Osteocyte (in vitro differentiated cells): ENCODE results near the gene VAV3. TPM values are rescaled to one million over a fixed set of nuclear protein-coding genes. Genes with fewer than 3 reads are reported as not detected.

Experiments
- DNase-seq: peaks from one replicate; pipeline ENCODE4 v3.0.0; 2021; ENCODE audit warnings: mixed read lengths; ENCODE audit not compliant: unreplicated experiment; ENCODE audit errors: extremely low spot score
- H3K27ac Mint-ChIP-seq: one replicate; pipeline ENCODE4 v1.8.0; 2021; ENCODE audit warnings: mild to moderate bottlenecking, mixed read lengths; ENCODE audit not compliant: unreplicated experiment
- H3K27me3 Mint-ChIP-seq: one replicate; pipeline ENCODE4 v1.8.0; 2021; ENCODE audit warnings: mixed read lengths; ENCODE audit not compliant: unreplicated experiment
- H3K36me3 Mint-ChIP-seq: one replicate; pipeline ENCODE4 v1.8.0; 2021; ENCODE audit warnings: mixed read lengths; ENCODE audit not compliant: unreplicated experiment
- H3K4me1 Mint-ChIP-seq: one replicate; pipeline ENCODE4 v1.8.0; 2021; ENCODE audit warnings: mixed read lengths; ENCODE audit not compliant: unreplicated experiment
- H3K4me3 Mint-ChIP-seq: one replicate; pipeline ENCODE4 v1.8.0; 2021; ENCODE audit warnings: mild to moderate bottlenecking, moderate library complexity, mixed read lengths; ENCODE audit not compliant: unreplicated experiment
- H3K9me3 Mint-ChIP-seq: one replicate; pipeline ENCODE4 v1.8.0; 2021; ENCODE audit warnings: mixed read lengths; ENCODE audit not compliant: unreplicated experiment
- CTCF ChIP-seq: fragments of 200-600 bp; sonication (generic); IDR thresholded peaks from 2 replicates; pipeline ENCODE4 v1.5.0; 2021; ENCODE audit warnings: antibody characterized with exemption, mild to moderate bottlenecking, moderate library complexity
- total RNA-seq: library from RNA; stranded (reverse); gene quantifications from 2 replicates; pipeline ENCODE4 v1.2.1, GENCODE V29; 2021

Gene VAV3
- total RNA-seq, 1 donor from 2014 or later = not detected

GRCh38 chr1:107594536-107594935 lies 370.4 kb downstream of the VAV3 start:
- no peak for DNase-seq
- Mint-ChIP-seq H3K27ac (no peak overlapping the region), H3K9me3 (no peaks in the 10 kb centered on the region), H3K4me3 (no peak overlapping the region), H3K36me3 (no peaks in the 10 kb centered on the region), H3K4me1 (no peaks in the 10 kb centered on the region), H3K27me3 (peaks cover 2% of the 10 kb centered on the region)
- TF ChIP-seq CTCF = no peak

- no peak overlapping the region for H3K4me3 Mint-ChIP-seq
- H3K36me3 Mint-ChIP-seq = no peaks in the 10 kb centered on the region
These were observed 371.3 kb downstream of the VAV3 start for GRCh38 chr1:107593501-107594209.

GRCh38 chr1:107590900-107591622 lies 373.9 kb downstream of the VAV3 start:
- H3K9me3 Mint-ChIP-seq = no peaks in the 10 kb centered on the region
- no peaks in the 10 kb centered on the region for H3K36me3 Mint-ChIP-seq
- H3K27ac Mint-ChIP-seq = no peak overlapping the region
- no peaks in the 10 kb centered on the region for H3K4me1 Mint-ChIP-seq
- no peak for DNase-seq
- peaks cover 2% of the 10 kb centered on the region for H3K27me3 Mint-ChIP-seq
- no peak overlapping the region for H3K4me3 Mint-ChIP-seq
- no peak for TF ChIP-seq CTCF

More at GRCh38 chr1:107593501-107594209, 371.3 kb downstream of the VAV3 start:
- Mint-ChIP-seq H3K27me3 (peaks cover 2% of the 10 kb centered on the region), H3K27ac (no peak overlapping the region), H3K9me3 (no peaks in the 10 kb centered on the region), H3K4me1 (no peaks in the 10 kb centered on the region)
- no peak for DNase-seq
- no peak for TF ChIP-seq CTCF

GRCh38 chr1:107590087-107590486 lies 374.9 kb downstream of the VAV3 start:
- no peak overlapping the region for H3K27ac Mint-ChIP-seq
- no peaks in the 10 kb centered on the region for H3K36me3 Mint-ChIP-seq
- no peak for TF ChIP-seq CTCF
- no peaks in the 10 kb centered on the region for H3K4me1 Mint-ChIP-seq
- H3K9me3 Mint-ChIP-seq = no peaks in the 10 kb centered on the region
- no peak for DNase-seq
- no peak overlapping the region for H3K4me3 Mint-ChIP-seq
- peaks cover 2% of the 10 kb centered on the region for H3K27me3 Mint-ChIP-seq

- H3K4me3 Mint-ChIP-seq = no peak overlapping the region
- H3K27ac Mint-ChIP-seq = no peak overlapping the region
- DNase-seq = no peak
- no peaks in the 10 kb centered on the region for H3K4me1 Mint-ChIP-seq
- no peaks in the 10 kb centered on the region for H3K36me3 Mint-ChIP-seq
- no peaks in the 10 kb centered on the region for H3K27me3 Mint-ChIP-seq
- no peak for TF ChIP-seq CTCF
- H3K9me3 Mint-ChIP-seq = no peaks in the 10 kb centered on the region
These were observed 376.7 kb downstream of the VAV3 start for GRCh38 chr1:107588321-107588720.
